Choroid plexus epithelial cell (primary cell): Measurements from ENCODE around the gene CDH4.

Source experiments
- DNase-seq: peaks from one replicate; pipeline ENCODE4 v3.0.0-alpha.2; 2010; ENCODE audit warnings: low read depth
- H3K4me3 ChIP-seq: 2 replicates; pipeline ENCODE4 v1.5.1; 2011; ENCODE audit warnings: low read depth, mild to moderate bottlenecking, control low read depth, low read length, moderate library complexity
- CTCF ChIP-seq: conservative IDR thresholded peaks from 2 replicates; pipeline ENCODE4 v1.5.1; 2011; ENCODE audit warnings: low read depth, mild to moderate bottlenecking, control low read depth, inconsistent platforms, low read length, moderate library complexity

Gene CDH4

GRCh38 chr20:61832181-61832580 lies 580.1 kb downstream of the CDH4 start:
- no peak for DNase-seq
- TF ChIP-seq CTCF = no peak
- H3K4me3 ChIP-seq = no peak overlapping the region

GRCh38 chr20:61833807-61834610 lies 581.9 kb downstream of the CDH4 start:
- no peak for TF ChIP-seq CTCF
- DNase-seq = no peak
- H3K4me3 ChIP-seq = no peak overlapping the region

GRCh38 chr20:61835301-61835700 lies 583.2 kb downstream of the CDH4 start:
- no peak overlapping the region for H3K4me3 ChIP-seq
- TF ChIP-seq CTCF = no peak
- no peak for DNase-seq

- no peak for DNase-seq
- no peak for TF ChIP-seq CTCF
- no peak overlapping the region for H3K4me3 ChIP-seq
Measured at GRCh38 chr20:61835791-61836350, 583.8 kb downstream of the CDH4 start.

GRCh38 chr20:61837200-61837599 lies 585.1 kb downstream of the CDH4 start:
- no peak for TF ChIP-seq CTCF
- no peak for DNase-seq

GRCh38 chr20:61839223-61839911 lies 587.3 kb downstream of the CDH4 start:
- no peak for TF ChIP-seq CTCF
- no peak for DNase-seq
- no peak overlapping the region for H3K4me3 ChIP-seq

More at GRCh38 chr20:61837200-61837599, 585.1 kb downstream of the CDH4 start:
- no peak overlapping the region for H3K4me3 ChIP-seq
